ENCODE results near the gene NOTCH2.

GRCh38 chr1:119981986-119982815 lies 87.3 kb downstream of the NOTCH2 start:
- TF ChIP-seq EZH2phosphoT487 (IDR thresholded peaks at IDR 0.05) (no peak), CTCF (IDR thresholded peaks at IDR 0.05) (no peak), EZH2 (IDR thresholded peaks at IDR 0.05) (no peak)
